SK-N-SH (cell line): ENCODE measurements around the gene SOX11.

Source experiments
- CTCF ChIP-seq: fragments of 200-600 bp; sonication (generic); IDR thresholded peaks from 2 replicates; pipeline ENCODE4 v1.6.1; 2017; ENCODE audit warnings: antibody characterized with exemption, mild to moderate bottlenecking, moderate library complexity
- EP300 ChIP-seq, 2 experiments: IDR thresholded peaks; 2 replicates each; pipeline versions ENCODE4 v1.4.0 to v1.6.1; 2012; ENCODE audit warnings: borderline replicate concordance in 1 of 2, low read depth in 1 of 2, low read length in 1 of 2
- GATA2 ChIP-seq: sonication (generic); formaldehyde crosslinking; IDR thresholded peaks from 2 replicates; pipeline ENCODE4 v1.5.0; 2020; ENCODE audit warnings: mild to moderate bottlenecking, missing genetic modification reagents
- JUND ChIP-seq: IDR thresholded peaks from 2 replicates; pipeline ENCODE4 v1.4.0; 2012
- PBX3 ChIP-seq: IDR thresholded peaks from 2 replicates; pipeline ENCODE4; 2012
- POLR2AphosphoS5 ChIP-seq: IDR thresholded peaks from 2 replicates; pipeline ENCODE4 v1.6.1; 2012; ENCODE audit warnings: low read depth, low read length
- RCOR1 ChIP-seq: fragments of 150-350 bp; IDR thresholded peaks from 2 replicates; pipeline ENCODE4 v1.6.1; 2017; ENCODE audit warnings: antibody characterized with exemption, low read length
- REST ChIP-seq: IDR thresholded peaks from 2 replicates; pipeline ENCODE4 v1.6.1; 2012; ENCODE audit warnings: mild to moderate bottlenecking, low read depth, low read length, moderate library complexity
- TAF1 ChIP-seq: IDR thresholded peaks from 2 replicates; pipeline ENCODE4 v1.6.1; 2012; ENCODE audit warnings: low read depth, mild to moderate bottlenecking, low read length, moderate library complexity, borderline replicate concordance
- YY1 ChIP-seq: IDR thresholded peaks from 2 replicates; pipeline ENCODE4 v1.4.0; 2012; ENCODE audit warnings: low read depth, mild to moderate bottlenecking
- ZBTB33 ChIP-seq: IDR thresholded peaks from 2 replicates; pipeline ENCODE4 v1.4.0; 2012; ENCODE audit warnings: low read depth, borderline replicate concordance

GRCh38 chr2:5697562-5697961, 5.4 kb downstream of the SOX11 start:
- TF ChIP-seq ZBTB33: no peak
- no peak for TF ChIP-seq CTCF
- no peak for TF ChIP-seq PBX3
- TF ChIP-seq TAF1: no peak
- no peak for TF ChIP-seq JUND
- no peak for TF ChIP-seq GATA2 (CRISPR knock-in tag)
- no peak for TF ChIP-seq REST
- no peak for TF ChIP-seq POLR2AphosphoS5
- TF ChIP-seq YY1: no peak
- no peak for TF ChIP-seq RCOR1
- TF ChIP-seq EP300 (IDR thresholded peaks at IDR 0.05; ENCODE audit: borderline replicate concordance in 1 of 2, low read depth in 1 of 2, low read length in 1 of 2): no peak
